HG03558 (cell line): Measurements from ENCODE around the gene ZP1.

ENCODE experiments used
- ATAC-seq: cut with Tn5 transposase; IDR thresholded peaks from one replicate; pipeline ENCODE4 v1.9.1; 2021; ENCODE audit warnings: moderate number of reproducible peaks; ENCODE audit not compliant: unreplicated experiment; ENCODE audit errors: extremely low read depth

ZP1 gene

DNA sequence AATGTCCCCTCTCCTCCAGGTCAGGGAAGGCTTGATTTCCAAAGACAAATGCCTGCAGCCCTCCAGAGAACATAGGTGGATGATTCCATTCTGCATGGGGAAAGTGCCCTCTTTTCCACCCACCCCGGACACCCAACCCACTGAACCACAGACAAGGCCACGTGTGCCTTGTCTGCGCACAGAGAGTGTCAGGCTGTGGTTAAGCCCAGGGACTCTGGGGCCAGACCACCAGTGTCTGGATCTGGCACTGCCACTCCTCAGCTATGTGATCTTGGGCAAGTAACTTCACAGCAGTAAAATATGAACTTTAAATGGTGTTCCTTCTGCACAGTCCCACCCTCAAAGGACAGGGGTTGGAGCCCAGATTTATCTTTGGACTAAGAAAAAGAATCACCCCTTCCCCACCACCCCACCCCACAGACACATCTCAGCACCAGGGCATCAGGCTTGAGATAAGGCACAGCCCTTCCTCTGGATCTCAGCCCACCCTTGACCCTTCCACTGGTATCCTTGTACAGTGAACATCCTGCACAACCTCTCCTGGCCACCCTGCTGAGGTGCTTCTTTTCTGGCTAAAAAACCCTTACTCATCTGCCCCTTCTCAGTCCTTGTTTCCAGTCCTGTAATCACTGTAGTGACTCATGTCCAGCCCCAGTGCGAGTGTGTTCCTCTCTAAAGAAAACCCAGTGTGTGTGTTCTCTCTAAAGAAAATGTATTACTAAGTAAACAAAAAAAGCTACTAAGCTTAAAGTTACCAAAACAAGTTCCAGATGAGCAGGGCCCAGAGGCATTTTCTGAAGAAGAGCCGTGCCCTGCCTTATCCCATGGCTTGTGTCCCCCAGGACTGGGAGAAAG lies 9.7 kb upstream of the ZP1 start:
- ATAC-seq, result no peak

DNA sequence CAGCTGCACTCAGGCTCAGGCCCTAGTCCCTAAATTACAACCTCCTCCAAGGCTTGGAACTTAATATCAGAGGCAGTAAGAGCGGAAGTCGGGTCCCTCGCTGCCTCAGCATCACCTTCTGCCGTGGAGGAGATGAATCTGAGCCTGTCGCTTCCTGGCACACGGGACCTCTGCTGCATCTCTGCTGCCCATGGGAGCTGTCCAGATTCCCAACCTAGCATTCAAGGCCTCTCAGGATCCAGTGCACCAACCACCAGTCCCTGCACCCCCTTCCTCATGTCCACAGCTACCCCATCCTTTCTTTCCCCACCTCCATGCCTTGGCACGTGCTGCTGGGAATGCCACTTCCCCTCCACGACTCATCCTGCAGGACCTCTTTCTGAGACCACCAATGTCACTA lies 9.1 kb upstream of the ZP1 start:
- no peak for ATAC-seq

DNA sequence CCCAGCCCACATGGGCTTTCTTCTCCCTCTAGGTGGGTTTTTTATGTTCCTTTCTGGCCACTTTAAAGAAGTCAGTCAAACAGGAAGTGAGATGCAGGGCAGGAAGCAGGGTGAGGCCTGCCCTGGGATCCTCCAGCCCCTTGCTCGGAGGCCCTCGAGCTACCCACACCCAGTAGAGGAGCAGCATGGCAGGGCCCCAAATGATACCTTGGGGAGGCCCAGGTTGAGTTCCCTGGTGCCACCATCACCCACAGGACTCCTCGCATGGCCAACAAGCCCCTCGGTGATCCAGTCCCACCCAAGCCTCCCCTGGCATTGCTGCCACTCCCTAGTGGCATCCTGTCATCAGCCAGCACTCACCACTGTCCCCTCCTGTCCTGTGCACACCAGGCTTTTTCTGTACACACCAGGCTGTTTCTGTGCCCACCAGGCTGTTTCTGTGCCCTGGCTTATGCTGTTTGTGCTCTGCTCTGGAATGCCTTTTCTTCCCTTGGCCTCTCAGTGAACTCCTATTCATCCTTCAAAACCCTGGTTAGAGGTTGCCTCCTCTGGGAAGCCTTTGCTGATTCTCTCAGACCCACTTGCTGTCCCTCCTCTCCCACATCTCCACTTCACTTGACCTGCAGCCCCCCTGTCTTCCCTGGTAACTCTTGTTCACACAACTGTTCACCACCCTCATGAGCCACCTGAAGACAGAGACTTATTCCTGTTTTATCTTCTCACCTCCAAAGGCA lies 8.4 kb upstream of the ZP1 start:
- no peak for ATAC-seq

DNA sequence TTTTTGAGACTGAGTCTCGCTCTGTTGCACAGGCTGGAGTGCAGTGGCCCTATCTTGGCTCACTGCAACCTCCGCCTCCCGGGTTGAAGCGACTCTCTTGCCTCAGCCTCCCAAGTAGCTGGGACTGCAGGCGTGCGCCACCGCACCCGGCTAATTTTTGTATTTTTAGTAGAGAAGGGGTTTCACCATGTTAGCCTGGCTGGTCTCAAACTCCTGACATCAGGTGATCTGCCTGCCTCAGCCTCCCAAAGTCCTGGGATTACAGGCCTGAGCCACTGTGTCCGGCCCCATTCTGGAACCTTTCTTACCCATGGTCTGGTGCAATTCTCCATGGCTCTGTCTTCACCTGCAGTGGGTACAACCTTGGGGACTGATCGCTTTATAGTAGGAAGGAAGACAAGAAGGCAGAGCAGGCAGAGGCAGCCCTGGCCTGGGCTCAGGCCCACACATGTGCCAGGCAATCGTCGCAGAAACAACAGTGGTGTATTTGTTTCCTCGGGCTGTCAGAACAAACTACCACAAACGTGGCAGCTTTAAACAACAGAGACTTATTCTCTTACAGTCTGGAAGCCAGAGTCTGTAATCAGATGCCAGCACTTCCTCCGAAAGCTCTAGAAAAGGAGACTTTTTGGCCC lies 7.6 kb upstream of the ZP1 start:
- ATAC-seq, result no peak

DNA sequence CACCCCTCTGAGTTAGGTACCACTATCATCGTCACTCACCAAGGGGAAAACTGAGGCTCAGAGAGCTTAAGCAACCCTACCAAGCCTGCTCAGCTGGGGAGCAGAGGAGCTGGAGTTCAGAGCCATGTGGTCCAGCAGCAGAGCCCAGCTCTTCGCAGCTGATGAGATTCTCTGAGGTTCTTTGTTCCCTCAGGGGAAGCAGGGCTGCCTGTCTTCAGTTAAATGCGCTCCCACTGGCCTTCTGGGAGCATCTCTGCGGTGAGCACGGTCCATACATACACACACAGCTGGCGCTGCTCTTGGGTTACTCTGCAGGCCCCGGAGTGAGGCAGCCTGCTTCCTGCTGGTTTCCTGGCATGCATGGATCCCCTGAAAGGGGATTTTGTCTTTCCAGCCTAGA lies 6.4 kb upstream of the ZP1 start:
- ATAC-seq, result no peak

DNA sequence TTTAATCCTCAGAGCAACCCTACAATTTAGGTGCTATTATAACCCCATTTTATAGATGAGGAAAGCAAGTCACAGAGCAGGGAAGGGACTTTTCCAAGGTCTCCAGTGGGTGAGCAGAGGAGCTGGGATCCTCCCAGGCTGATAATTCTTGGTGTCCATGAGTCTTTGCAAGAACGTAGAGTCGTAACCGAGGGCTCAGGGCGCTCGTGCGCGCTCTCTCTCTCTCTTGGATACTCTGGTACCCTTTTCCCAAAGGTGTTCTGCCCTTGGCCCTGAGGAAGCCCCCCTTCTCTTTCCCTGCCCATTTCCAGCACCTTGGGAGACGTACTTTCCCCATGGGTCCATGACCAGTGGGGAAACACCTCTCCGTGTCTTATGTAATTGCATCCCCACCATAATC lies 5.2 kb upstream of the ZP1 start:
- no peak for ATAC-seq

DNA sequence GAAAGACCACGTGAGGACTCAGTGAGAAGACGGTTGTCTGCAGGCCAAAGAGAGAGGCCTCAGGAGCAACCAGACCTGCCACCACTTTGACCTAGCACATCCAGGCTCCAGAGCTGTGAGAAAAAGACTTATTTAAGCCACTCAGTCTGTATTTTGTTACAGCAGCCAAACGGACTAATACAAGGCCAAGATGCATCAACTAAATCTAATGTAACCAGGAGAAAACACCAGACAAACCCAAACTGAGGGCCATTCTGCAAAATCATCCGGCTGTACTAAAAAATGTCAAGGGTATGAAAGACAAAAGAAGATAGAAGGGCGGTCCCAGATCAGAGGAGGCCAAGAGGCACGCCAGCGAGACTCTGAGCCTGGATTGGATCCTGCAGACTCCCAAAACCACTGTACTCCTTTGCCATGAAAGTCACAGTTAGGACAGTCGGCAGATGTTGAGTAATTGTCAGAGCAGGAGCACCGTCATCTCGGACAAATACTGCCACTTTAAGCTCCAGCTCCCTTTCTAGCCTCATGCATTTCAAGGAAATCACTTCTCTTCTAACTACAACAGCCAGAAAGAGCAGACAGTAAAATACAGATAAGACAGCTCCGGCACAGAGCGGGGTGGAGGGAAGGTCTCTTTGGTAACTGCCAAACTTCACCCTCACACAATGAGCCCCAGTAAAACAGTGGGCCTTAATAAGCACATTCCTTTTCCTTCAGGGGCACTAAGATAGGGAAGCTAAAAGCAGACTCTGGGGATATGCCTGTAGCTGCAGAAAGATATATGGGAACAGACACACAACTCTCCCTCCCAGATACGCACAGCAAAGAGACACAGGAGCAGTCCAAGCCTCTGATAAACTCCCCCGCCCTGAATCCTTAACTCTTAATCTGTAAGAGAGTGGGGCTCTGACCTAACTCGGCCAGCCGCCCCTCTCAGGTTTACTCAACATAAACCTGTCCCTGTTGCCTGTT lies 3.5 kb upstream of the ZP1 start:
- no peak for ATAC-seq

DNA sequence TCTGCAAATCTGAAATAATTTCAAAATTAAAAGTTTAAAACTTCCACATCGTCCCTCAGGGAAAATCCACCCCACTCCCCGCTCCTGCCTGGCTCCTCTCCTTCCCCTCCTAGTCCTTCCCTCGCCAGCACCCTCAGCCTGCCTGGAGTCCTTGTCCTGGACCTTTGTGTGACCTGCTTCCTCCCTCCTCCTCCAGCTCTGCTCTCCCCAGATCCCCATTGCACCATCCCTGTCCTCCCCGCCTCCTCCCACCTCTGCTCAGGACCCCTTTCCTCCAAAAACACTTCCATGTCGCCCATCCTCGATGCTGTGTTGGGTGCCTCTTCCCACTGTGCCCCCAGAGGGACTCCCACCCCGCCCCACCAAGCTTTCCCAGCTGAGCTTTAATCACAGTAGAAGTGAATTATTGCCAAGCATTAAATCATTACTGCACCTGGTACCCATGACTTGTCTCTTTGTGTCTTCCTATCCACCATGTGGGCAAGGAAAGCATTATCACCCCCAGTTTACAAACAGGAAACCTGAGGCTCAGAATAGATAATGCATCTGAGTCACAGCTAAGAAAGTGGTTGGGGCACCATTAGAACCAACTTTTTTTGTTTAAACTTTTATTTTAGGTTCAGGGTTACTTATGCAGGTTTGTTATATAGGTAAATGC lies 2.4 kb upstream of the ZP1 start:
- no peak for ATAC-seq

DNA sequence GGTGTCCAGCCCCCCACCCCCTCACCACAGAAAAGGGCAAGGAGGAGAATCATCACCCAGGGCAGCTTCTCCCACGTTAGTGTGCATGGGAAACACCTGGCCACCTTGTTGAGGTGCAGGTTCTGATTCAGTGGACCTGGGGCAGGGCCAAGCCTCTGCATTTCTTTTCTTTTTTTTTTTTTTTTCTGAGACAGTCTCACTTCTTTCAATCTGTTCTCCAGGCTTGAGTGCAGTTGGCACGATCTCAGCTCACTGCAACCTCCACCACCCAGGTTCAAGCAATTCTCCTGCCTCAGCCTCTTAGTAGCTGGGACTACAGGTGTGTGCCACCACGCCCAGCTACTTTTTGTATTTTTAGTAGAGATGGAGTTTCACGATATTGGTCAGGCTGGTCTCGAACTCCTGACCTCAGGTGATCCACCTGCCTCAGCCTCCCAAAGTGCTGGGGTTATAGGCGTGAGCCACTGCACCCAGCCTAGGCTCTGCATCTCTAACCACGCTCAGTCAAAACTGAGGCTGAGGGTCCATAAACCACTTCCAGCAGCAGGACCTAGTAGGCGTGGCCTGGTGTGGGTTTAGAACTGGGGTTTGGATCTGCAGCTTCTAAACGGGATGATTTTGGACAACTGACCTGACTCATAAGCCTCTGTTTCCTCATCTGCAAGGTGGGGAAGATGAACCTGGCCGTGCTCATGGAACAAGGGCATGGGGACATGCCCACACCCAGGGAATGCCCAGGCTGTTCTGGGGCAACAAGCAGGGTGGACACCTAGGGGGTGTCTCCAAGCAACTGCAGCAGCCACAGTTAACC lies 734 bp downstream of the ZP1 start:
- ATAC-seq, result no peak

DNA sequence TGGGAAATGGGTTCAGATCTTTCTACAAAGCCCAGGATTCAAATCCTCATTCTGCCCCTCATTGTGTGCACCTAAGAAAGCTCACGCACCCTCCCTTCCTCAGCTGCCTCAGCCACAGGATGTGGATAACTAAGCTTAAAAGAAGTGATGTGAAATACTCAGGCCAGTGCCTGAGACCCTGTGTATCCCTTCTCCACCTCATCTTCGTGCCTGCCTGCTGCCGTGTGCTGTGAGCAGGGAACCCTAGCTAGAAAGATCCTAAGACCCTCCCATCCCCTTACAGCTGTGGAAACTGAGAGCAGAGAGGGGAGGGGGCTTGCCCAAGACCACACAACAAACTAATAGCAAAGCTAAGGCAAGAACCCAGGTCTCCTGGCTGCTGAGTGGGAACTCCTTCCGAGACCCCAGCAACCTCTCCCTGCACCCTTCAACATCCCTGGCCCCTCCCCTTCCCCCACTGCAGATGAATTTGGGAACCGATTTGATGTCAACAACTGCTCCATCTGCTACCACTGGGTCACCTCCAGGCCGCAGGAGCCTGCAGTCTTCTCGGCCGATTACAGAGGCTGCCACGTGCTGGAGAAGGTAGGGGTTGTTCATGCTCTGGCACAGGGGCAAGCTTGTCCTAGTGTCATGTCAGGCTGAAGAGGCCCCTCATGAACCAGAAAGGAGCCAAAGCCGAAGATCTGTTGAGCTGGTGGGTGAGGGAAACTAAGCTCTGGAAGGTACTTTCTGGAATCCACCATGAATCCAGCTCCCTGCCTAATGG lies 1.5 kb downstream of the ZP1 start:
- ATAC-seq, result no peak

DNA sequence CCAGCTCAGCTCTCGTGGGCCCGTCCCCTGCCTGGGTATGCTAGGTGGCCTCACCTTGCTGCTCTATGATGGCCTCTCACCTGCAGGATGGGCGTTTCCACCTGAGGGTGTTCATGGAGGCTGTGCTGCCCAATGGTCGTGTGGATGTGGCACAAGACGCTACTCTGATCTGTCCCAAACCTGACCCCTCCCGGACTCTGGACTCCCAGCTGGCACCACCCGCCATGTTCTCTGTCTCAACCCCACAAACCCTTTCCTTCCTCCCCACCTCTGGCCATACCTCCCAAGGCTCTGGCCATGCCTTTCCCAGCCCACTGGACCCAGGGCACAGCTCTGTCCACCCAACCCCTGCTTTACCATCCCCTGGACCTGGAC lies 2.1 kb downstream of the ZP1 start:
- no peak for ATAC-seq

DNA sequence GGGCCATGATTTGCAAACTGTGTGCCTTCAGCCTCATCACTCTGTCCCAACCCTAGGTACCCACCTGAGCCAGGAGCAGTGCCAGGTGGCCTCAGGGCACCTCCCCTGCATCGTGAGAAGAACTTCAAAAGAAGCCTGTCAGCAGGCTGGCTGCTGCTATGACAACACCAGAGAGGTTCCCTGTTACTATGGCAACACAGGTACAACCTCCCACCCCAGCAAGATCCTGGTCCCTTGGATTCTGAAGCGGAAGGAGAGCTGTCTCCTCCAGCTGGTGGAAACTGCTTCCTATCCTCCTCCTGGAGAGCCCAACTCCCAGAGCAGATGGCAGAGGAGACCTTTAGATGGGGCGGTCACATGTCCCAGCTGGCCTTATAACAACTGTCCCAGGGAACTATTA lies 2.9 kb downstream of the ZP1 start:
- no peak for ATAC-seq

DNA sequence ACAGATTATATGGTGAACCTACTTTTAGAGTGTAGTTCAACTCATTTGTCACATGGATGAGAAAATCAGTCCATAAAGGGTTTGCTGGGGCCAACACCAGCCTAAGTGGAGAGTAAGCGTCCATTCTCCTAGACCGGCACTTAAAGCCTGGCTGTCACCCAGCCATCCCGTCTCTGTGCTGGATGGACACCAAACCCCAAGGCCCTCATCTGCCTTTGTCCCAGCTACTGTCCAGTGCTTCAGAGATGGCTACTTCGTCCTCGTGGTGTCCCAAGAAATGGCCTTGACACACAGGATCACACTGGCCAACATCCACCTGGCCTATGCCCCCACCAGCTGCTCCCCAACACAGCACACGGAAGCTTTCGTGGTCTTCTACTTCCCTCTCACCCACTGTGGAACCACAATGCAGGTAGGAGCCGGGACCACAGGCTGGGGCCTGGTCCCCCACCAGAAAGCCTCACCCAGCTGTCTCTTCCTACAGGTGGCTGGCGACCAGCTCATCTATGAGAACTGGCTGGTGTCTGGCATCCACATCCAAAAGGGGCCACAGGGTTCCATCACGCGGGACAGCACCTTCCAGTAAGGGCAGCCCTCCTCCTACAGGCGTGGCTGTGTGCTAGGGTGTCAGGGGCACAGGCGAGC lies 3.5 kb downstream of the ZP1 start:
- no peak for ATAC-seq

DNA sequence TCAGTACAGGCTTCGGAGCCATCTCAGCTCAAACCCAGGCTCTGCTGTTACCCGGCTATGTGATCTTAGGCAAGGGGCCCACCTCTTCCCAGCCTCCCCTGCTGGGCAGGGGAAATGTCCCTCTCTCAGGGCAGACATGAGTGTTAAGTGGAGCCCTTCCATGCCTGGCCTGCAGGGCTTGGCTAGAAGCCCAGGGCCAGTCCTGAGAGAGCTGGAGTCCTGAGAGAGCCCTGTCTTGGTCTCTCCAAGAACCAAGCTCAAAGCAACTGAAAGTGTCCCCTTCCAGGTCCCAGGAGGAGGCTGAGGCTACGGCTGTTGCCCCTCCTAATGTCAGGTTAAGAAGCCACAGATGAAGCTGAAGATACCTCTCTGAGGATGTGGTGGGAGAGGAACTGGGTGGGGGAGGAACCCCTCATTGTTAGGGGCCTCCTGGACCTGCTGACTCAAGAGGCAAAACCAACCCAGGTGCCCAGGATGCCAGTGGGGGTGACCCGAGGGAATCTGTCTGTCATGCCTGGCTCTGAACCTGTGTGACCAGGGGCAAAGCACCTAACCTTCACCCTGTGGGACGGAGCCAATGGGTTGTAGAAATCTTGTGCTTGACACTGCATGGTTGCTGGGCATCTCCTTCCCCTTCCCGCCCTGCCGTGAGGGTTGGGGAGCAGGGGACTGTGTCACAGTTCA lies 4.2 kb downstream of the ZP1 start:
- no peak for ATAC-seq

DNA sequence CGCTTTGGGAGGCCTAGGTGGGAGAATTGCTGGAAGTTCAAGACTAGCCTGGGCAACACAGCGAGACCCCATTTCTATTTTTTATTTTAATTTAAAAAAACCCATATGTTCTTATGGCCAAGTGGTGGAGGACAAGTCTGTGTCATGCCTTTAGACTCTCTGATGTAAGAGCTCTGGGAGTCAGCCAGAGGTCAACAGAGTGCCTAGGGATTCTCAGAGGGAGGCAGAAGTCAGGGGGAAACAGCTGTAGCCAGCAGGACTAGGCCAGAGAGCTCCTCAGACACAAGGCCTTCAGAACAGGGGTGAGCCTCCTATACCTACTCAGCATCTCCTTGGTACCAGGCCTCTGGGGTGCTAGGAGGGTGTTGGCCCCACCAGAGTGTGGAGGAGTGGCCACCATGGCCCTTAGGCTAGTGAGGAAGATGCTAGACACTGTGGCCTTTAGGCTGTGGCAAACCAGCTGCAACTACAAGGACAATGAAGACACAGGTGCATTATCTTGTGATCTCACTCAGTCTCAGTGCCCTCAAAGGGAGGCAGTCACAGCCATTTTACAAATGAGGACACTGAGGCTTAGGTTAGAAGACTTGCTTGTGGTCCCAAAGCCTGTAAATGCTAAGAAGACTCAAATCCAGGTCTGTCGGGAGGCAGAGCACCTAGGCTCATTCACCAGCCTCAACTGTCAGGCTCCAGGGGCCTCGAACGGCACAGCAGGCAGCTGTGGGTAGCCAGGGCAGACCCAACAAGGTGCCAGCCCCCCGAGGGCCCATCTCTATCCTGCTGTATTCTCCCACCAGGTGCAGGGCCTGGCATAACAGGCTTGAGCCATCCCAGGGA lies 5.0 kb downstream of the ZP1 start:
- ATAC-seq, result no peak

DNA sequence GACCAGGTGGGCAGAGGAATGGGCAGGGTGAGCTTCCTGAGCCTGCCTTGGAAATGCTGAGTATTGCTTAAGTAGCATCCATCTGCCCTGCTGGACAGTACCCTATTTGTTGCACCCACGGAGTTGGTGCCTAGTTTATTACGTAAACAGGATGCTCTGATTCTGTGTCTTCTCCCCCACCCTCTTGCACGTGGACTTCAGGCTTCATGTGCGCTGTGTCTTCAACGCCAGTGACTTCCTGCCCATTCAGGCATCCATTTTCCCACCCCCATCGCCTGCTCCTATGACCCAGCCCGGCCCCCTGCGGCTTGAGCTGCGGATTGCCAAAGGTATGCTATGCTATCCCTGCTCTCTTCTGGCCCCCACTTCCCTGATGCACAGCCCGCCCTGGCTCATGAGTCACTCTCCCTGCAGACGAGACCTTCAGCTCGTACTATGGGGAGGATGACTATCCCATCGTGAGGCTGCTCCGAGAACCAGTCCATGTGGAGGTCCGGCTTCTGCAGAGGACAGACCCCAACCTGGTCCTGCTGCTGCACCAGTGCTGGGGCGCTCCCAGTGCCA lies 5.7 kb downstream of the ZP1 start:
- no peak for ATAC-seq
